Activated CD4-positive, alpha-beta T cell treated with anti-CD3 and anti-CD28 coated beads, Interleukin-2, amount 50 U/mL, for 48 hours (primary cell): ENCODE data around the gene TOX4.
"Not testable (repeated sequence)": the region's sequence is repeated elsewhere in the genome, so short reads cannot be mapped to it uniquely, and the experiment has no call there.

ENCODE experiments used
- DNase-seq, 2 experiments: peaks; one replicate each; pipeline ENCODE4 v3.0.0-alpha.2; 2020

Gene TOX4

DNA sequence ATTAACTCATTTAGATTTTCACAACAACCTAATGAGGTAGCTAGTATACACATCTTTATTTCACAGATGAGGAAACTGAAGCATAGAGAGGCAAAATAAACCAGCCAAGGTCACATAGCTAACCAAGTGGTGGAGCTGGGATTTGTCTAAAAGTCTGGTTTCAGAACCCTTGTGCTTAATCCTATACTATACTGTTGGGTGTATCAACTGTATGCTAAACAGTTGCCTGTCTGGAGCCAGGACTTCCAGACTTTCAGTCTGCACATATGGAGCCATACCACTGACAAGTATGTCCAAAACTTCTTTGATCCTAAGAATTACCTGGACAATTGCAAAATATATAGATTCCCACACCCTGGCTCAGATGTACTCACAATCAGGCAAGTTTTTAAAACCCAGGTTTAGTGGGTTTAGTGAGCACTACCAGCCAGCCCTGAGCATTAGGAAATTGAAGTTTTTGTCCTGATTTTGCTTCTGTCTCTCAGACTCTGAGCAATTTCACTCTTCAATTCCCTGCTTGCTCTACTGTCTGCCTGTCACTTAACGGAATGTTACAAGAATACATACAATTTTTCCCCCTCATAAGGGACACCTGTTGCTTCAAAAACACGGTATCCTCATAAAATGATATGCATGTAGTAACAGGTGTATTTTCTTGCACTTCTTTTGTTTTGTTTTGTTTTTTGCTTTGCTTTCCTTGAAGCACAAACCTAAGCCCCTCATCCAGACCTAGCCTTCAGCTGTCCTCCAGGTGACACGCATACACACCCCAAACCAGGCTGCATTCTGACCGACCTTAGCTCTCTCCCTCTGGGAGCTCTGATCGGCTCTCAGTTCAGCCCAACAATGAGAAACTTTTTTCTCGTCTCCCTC is 58.8 kb downstream of the TOX4 start:
- no peak for DNase-seq

DNA sequence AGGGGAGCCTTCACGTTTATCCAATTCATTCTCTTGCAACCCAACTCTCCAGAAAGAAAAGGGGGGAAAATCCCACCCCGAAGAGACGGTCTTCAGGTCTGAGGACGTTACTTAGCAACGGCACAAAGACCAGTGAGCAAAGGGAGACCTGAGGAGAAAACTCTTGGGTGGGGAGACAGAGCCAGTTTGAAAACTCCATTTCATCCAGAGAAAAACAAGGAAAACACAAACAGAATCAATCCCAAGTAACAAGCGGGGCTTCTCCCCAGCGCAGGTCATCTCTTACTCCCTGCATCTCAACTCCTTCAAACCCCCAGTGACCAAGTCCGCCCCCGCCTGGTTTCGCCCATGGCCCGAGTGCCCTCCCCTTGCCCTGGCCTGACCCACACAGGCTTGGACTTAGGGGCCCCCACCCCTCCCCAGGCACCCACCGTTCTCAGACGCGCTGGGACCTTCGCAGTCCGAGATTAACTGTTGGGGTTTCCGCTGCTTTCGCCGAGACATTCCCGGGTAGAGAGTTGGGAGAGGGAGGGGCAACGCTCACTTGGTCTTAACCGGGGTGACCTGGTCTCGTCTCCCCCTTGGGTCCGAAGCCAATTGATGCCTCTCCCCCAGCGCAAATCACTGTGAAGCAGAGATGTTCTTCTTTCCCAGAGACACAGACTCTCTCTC is 59.6 kb downstream of the TOX4 start:
- no peak for DNase-seq

DNA sequence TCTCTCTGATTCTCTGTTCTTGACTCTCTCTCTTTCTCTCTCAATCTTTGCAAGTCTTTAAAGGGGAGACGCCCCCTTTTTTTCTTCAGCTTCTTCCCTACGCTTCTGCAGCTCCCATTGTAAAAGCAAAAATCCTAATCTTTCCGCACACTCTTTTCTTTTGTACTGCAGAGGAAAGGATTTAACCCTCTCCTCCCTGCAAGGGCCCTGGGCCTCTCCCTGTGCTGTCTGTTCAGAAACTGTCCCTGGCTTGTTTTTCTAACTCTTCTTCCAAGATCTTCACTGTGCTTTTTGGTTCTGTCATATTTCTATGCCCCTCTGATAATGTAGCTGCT is 60.1 kb downstream of the TOX4 start:
- no peak for DNase-seq

DNA sequence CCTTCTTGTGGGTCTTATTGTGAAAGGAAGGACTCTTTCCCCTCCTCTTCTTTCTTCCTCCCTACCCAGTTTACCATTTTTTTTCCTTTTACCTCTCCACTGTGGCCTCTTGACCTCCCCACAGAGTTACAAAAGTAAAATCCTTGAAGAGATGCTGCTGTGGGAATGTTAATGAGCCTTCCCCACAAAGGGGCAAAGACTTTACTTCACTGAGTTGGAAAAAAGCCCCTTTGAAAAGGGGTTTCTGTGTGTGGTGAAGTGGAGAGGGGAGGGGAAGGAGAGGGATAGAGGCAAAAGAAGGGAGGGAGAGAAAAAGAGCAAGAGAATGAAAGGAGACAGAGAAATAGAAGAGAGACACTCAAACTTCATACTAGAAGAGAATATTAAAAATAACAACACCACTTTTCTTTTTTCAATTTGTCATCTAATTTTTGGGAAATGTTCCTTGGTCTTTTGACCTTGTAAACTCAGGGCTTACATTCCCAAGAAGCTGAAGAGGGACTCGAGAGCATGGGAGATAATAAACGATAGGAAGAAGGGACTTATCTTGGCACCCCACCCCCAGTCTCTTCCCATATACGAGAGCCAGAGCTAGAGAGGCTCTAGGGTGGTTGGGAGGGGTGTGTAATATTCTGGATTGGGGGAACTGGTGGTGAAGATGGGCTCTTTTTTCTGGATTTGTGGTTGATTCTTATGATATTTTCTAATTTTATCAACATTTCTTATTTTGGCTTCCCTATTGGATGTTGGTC is 62.4 kb downstream of the TOX4 start:
- no peak for DNase-seq

DNA sequence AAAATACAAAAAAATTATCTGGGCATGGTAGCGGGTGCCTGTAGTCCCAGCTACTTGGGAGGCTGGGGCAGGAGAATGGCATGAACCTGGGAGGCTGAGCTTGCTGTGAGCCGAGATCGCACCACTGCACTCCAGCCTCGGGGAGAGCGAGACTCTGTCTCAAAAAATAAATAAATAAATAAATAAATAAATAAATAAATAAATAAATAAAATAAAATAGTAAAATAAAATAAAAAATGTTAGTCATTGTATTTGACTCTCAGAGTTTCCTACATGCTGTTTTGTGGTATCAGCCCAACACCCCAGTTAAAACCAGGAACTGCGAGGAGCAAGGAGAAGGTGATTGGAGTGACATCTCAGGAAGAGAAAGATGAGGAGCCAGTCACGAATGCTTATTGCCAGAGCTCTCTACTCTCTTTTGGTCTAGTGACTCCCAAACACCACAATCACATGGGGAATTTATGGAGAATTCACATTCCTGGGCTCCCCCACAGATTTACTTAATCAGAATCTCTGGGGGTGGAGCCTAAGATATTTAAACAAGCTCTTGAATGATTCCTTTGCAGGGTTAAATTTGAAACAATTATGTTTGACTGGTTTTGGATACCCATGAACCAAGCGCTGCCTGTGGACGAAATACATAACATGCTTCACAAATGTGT is 64.5 kb downstream of the TOX4 start:
- no peak for DNase-seq

DNA sequence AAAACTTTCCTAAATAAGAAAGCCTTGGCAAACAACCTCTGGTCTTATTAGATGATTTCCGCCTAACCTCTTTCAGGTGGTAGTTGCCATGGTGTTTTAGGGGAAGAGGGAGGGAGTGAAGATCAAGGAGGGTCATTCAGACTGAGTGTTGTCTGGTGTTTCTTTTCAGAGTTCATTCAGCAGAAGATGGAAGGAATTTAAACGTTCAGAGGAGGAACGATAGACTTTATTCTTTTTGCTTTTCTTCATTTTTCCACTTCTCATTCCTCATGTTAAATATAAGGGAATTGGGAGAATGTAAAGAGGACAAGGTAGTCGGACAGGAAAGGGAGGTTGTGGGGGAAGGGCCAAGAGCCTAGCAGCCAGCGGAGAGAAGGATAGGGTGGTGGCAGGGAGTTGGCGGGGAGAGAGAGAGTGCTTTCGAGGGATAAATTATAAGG is 66.5 kb downstream of the TOX4 start:
- no peak for DNase-seq

DNA sequence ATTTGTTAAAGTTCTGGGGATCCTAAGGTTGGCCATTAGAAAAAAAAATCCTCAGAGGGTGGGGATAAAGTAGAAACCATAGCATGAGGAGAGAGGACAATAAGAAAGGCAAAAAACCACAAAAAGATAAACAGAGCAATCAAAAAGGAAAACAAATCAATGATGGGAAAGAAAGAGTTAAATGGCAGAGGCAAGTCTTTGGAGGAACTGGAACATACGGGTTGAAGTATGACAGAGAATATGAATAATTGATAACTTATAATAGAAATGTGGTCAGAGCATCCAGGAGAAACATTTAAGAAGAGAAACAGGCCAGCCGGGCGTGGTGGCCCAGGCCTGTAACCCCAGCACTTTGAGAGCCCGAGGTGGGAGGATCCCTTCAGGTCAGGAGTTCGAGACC is 67.0 kb downstream of the TOX4 start:
- DNase-seq, result no peak

DNA sequence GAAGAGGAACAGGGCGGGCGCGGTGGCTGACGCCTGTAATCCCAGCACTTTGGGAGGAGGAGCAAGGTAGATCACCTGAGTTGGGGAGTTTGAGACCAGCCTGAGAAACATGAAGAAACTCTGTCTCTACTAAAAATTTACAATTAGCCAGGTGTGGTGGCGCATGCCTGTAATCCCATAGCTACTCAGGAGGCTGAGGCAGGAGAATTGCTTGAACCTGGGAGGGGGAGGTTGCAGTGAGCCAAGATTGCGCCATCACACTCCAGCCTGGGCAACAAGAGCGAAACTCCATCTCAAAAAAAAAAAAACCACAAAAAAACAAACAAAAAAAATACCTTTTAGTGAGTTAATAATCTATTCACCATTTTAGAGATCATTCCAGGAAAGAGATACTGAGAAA is 67.6 kb downstream of the TOX4 start:
- DNase-seq, result not testable (repeated sequence)
